GM12878 (cell line): Measurements from ENCODE around the gene LHX2. TPM values are rescaled to one million over a fixed set of nuclear protein-coding genes. Genes with fewer than 3 reads are reported as not detected.

Experiments used
- ATAC-seq: fragments of 200-7000 bp; cut with Tn5 transposase; 3 replicates; pipeline ENCODE4 v1.9.1; 2020; ENCODE audit warnings: mild to moderate bottlenecking, moderate library complexity
- BruUV-seq: library from RNA; stranded (reverse); fragments of 400-500 nt; replicated peaks from 2 replicates; lab custom pipeline; 2021; lab: Mats Ljungman, UMichigan
- CTCF ChIA-PET: fragments of 300-600 bp; sonication (Branson Sonifier 250); formaldehyde crosslinking; extraction: SDS; loops from one replicate; lab custom pipeline; 2021; ENCODE audit warnings: inconsistent platforms; lab: Yijun Ruan, JAX
- POLR2A ChIA-PET: fragments of 350-600 bp; formaldehyde crosslinking; extraction: SDS; loops from one replicate; lab custom pipeline; 2021; ENCODE audit warnings: inconsistent platforms; lab: Charles Lee
- RAD21 ChIA-PET: fragments of 300-600 bp; sonication (Branson Sonifier 250); formaldehyde crosslinking; loops from one replicate; lab custom pipeline; 2023; ENCODE audit warnings: antibody characterized with exemption; ENCODE audit not compliant: unreplicated experiment; lab: Charles Lee
- SMC1A ChIA-PET: fragments of 300-600 bp; sonication (Branson Sonifier 250); formaldehyde crosslinking; loops from one replicate; lab custom pipeline; 2023; ENCODE audit not compliant: unreplicated experiment, uncharacterized antibody; lab: Charles Lee
- DNase-seq: peaks from one replicate; pipeline ENCODE4 v3.0.0-alpha.2; 2011; ENCODE audit warnings: low read depth, low spot score
- FAIRE-seq: peaks from 3 replicates; lab custom pipeline; 2011; peaks lifted over from hg19 to GRCh38; lab: Jason Lieb, UNC
- H2AFZ ChIP-seq: 2 replicates; pipeline ENCODE4 v1.6.0; 2011; ENCODE audit warnings: low read depth, low read length, control low read depth; ENCODE audit not compliant: control insufficient read depth
- H3K27ac ChIP-seq: 2 replicates; pipeline ENCODE4 v1.5.1; 2011; ENCODE audit warnings: control low read depth; ENCODE audit not compliant: control insufficient read depth, insufficient read depth
- H3K27me3 ChIP-seq, 2 experiments: replicated peaks in 1 of 2; 2 replicates each; pipeline versions ENCODE4 v1.6.0 to v1.6.1; 2011; ENCODE audit warnings: low read length in 1 of 2; ENCODE audit not compliant: control insufficient read depth in 2 of 2, insufficient read depth in 2 of 2
- H3K36me3 ChIP-seq, 2 experiments: 2 replicates each; pipeline ENCODE4 v1.5.1; 2011; ENCODE audit warnings: low read length in 1 of 2; ENCODE audit not compliant: control insufficient read depth in 2 of 2, insufficient read depth in 2 of 2
- H3K4me1 ChIP-seq: 2 replicates; pipeline ENCODE4 v1.6.1; 2011; ENCODE audit warnings: mild to moderate bottlenecking, low read length, moderate library complexity, mixed read lengths; ENCODE audit not compliant: control insufficient read depth, insufficient read depth
- H3K4me2 ChIP-seq: 2 replicates; pipeline ENCODE4 v1.6.0; 2011; ENCODE audit warnings: control low read depth; ENCODE audit not compliant: control insufficient read depth, insufficient read depth
- H3K4me3 ChIP-seq: fragments of 200-600 bp; sonication (generic); 2 replicates; pipeline ENCODE4 v1.5.1; 2016
- H3K79me2 ChIP-seq: 2 replicates; pipeline ENCODE4 v1.6.0; 2011; ENCODE audit warnings: low read length; ENCODE audit not compliant: control insufficient read depth, insufficient read depth
- H3K9ac ChIP-seq: 2 replicates; pipeline ENCODE4 v1.8.0; 2011; ENCODE audit warnings: low read length, control low read depth, mixed read lengths; ENCODE audit not compliant: control insufficient read depth, insufficient read depth
- H3K9me3 ChIP-seq: replicated peaks from 3 replicates; pipeline ENCODE4 v1.5.1; 2011; ENCODE audit warnings: mild to moderate bottlenecking, low read length; ENCODE audit not compliant: control insufficient read depth, insufficient read depth
- H4K20me1 ChIP-seq: 2 replicates; pipeline ENCODE4 v1.6.0; 2011; ENCODE audit not compliant: control insufficient read depth, insufficient read depth
- CHD1 ChIP-seq: IDR thresholded peaks from 2 replicates; pipeline ENCODE4 v1.6.1; 2012; ENCODE audit warnings: low read depth, low read length, improper control_type of control experiment
- CHD4 ChIP-seq: fragments of 200-600 bp; sonication (generic); IDR thresholded peaks from 2 replicates; pipeline ENCODE4 v1.6.1; 2016; ENCODE audit warnings: mild to moderate bottlenecking
- EZH2 ChIP-seq: IDR thresholded peaks from 2 replicates; pipeline ENCODE4 v1.6.1; 2012; ENCODE audit warnings: low read depth, mild to moderate bottlenecking, control low read depth, inconsistent platforms, low read length, borderline replicate concordance; ENCODE audit not compliant: control insufficient read depth
- IKZF1 ChIP-seq: fragments of 450-650 bp; conservative IDR thresholded peaks from 2 replicates; pipeline ENCODE4 v1.6.1; 2017; ENCODE audit warnings: antibody characterized with exemption, mild to moderate bottlenecking
- MEF2B ChIP-seq: fragments of 450-650 bp; IDR thresholded peaks from 2 replicates; pipeline ENCODE4 v1.6.1; 2018; ENCODE audit warnings: mild to moderate bottlenecking, moderate library complexity; ENCODE audit not compliant: partially characterized antibody, poor library complexity, severe bottlenecking
- NBN ChIP-seq: fragments of 450-650 bp; IDR thresholded peaks from 2 replicates; pipeline ENCODE4 v1.6.1; 2016
- POU2F2 ChIP-seq: IDR thresholded peaks from 3 replicates; pipeline ENCODE4 v1.6.1; 2011; ENCODE audit warnings: low read depth, mild to moderate bottlenecking, low read length, borderline replicate concordance
- RFX5 ChIP-seq: IDR thresholded peaks from 2 replicates; pipeline ENCODE4 v1.6.1; 2011; ENCODE audit warnings: low read depth, low read length, improper control_type of control experiment
- SKIL ChIP-seq: fragments of 450-650 bp; IDR thresholded peaks from 2 replicates; pipeline ENCODE4 v1.6.1; 2017; ENCODE audit warnings: mild to moderate bottlenecking, low read depth, inconsistent platforms; ENCODE audit not compliant: poor library complexity, severe bottlenecking
- ZBTB33 ChIP-seq: fragments of 450-650 bp; IDR thresholded peaks from 2 replicates; pipeline ENCODE4 v1.6.1; 2017; ENCODE audit warnings: mild to moderate bottlenecking
- ZNF24 ChIP-seq: fragments of 450-650 bp; IDR thresholded peaks from 2 replicates; pipeline ENCODE4 v1.6.1; 2017; ENCODE audit warnings: antibody characterized with exemption, mild to moderate bottlenecking
- WGBS: methylation state at CpG from one replicate; pipeline ENCODE4 v1.1.6; 2016; ENCODE audit warnings: low lambda C conversion rate; ENCODE audit not compliant: insufficient replicate concordance, insufficient coverage; ENCODE audit errors: missing lambda C conversion rate; 5-methylcytosine and 5-hydroxymethylcytosine counted together
- in situ Hi-C: fragments of 300-500 bp; cut with MboI; formaldehyde crosslinking; loops from 9 replicates; pipeline ENCODE4 v1.14.3; 2018; ENCODE audit warnings: mixed read lengths
- intact Hi-C: fragments of 100-400 bp; cut with micrococcal nuclease; formaldehyde crosslinking; loops from one replicate; pipeline ENCODE4 v1.14.2; 2022; ENCODE audit not compliant: unreplicated experiment
- polyA plus RNA-seq, 11 experiments: library from polyadenylated mRNA; depleted of rRNA in 4 of 11; unstranded in 6 of 11; stranded (reverse) in 5 of 11; fragments of >200 nt; fragmentation: Nextera tagmentation in 4 of 11; fragmentation: Illumina TruSeq in 1 of 11; extraction: Ambion mirVana in 4 of 11; extraction: Trizol in 1 of 11; gene quantifications; 1 replicate in 1 of 11; 2 replicates in 10 of 11; pipeline versions ENCODE4 v1.2.1 to v1.2.3, GENCODE V29; 2011 to 2016; ENCODE audit warnings: inconsistent platforms in 2 of 11, missing spikeins in 2 of 11, low read depth in 1 of 11
- total RNA-seq, 4 experiments: library from RNA; depleted of rRNA in 3 of 4; stranded (reverse); fragments of >200 nt in 3 of 4; fragmentation: Illumina TruSeq in 1 of 4; extraction: Trizol in 1 of 4; gene quantifications; 2 replicates each; pipeline versions ENCODE4 v1.2.1 to v1.2.3, GENCODE V29; 2013 to 2021

LHX2 gene
- total and polyA plus RNA-seq, 10 of the 15 experiments (the other 5 are each of a cell fraction or from before 2014, with no cell fraction given), result 0.82 to 69.8 (median 5.3) TPM

- TF ChIP-seq MEF2B (peak; percentile 70), CHD4 (no peak), NBN (peak; percentile 57; the same call in 1 of the 2 replicates), CHD1 (no peak), POU2F2 (0 out of 3 replicates have a peak, but pooled peaks have one; percentile 26), SKIL (peak; percentile 48), ZNF24 (no peak)
These were observed 4.9 kb upstream of the LHX2 start (continued) for GRCh38 chr9:124006448-124007361.

- no peaks in the 10 kb centered on the region for H3K36me3 ChIP-seq
- 0 out of 2 replicates have a peak overlapping the region, but pooled peaks have one; percentile 44 for H3K4me3 ChIP-seq
- H2AFZ ChIP-seq, result no peak overlapping the region
- ChIA-PET SMC1A (interaction anchor here (0.9 to 7.6 kb wide), 4 partner anchors 10 to 437 kb away, joined by 3 to 55 read pairs (median 7); no protein-coding TSS in a partner anchor), POLR2A (interaction anchor here (1.2 kb wide), 1 partner anchor 9 kb away, joined by 4 read pairs; no protein-coding TSS in a partner anchor), RAD21 (interaction anchor here (1.0 to 7.4 kb wide), 2 partner anchors 10 to 55 kb away, joined by 4 to 52 read pairs; no protein-coding TSS in a partner anchor)
- in situ Hi-C loops, result no loop called here
- peaks cover 0 to 49% of the 10 kb centered on the region in 2 experiments; a peak in 3 of 4 replicates for H3K27me3 ChIP-seq
- WGBS, result 33% methylated on average over 25 of the region's 25 CpGs
- DNase-seq, result no peak
- FAIRE-seq, result no peak
- no peaks in the 10 kb centered on the region; the same call in 2 of the 3 replicates for H3K9me3 ChIP-seq
- intact Hi-C loops, result no loop called here
- H3K79me2 ChIP-seq, result no peaks in the 10 kb centered on the region; the same call in 1 of the 2 replicates
- TF ChIP-seq IKZF1 (no peak), RFX5 (no peak), EZH2 (0 out of 2 replicates have a peak, but pooled peaks have one; percentile 48), ZBTB33 (no peak)
- TF ChIP-seq, all 136 proteins: peak for 1
- no TSS peak for BruUV-seq
- no peak overlapping the region for H3K9ac ChIP-seq
- H3K4me2 ChIP-seq, result no peak overlapping the region
- CTCF ChIA-PET, result interaction anchor here (0.6 to 1.8 kb wide), 4 partner anchors 33 to 76 kb away, joined by 3 to 5 read pairs (median 3); no protein-coding TSS in a partner anchor
- ATAC-seq, result no peak
- H3K4me1 ChIP-seq, result peaks cover 25% of the 10 kb centered on the region
- H3K27ac ChIP-seq, result no peak overlapping the region
- H4K20me1 ChIP-seq, result peaks cover 2% of the 10 kb centered on the region; the same call in 1 of the 2 replicates
These were observed 3.8 kb upstream of the LHX2 start for GRCh38 chr9:124007565-124008302.
